GM23248 (cell line): ENCODE data around the gene SMIM45.

ENCODE experiments used
- EZH2 ChIP-seq: fragments of 200-600 bp; sonication (generic); IDR thresholded peaks from 2 replicates; pipeline ENCODE4 v1.6.1; 2018; ENCODE audit warnings: antibody characterized with exemption, mild to moderate bottlenecking; ENCODE audit not compliant: insufficient read depth, poor library complexity, severe bottlenecking
- EZH2phosphoT487 ChIP-seq: fragments of 200-600 bp; sonication (generic); IDR thresholded peaks from 2 replicates; pipeline ENCODE4 v1.6.1; 2018; ENCODE audit warnings: antibody characterized with exemption, moderate library complexity, mild to moderate bottlenecking, low read depth; ENCODE audit not compliant: insufficient read depth

- no peak for TF ChIP-seq EZH2
- TF ChIP-seq EZH2phosphoT487, result no peak
These were observed 2.5 kb upstream of the SMIM45 start for GRCh38 chr22:41949297-41949965.
